Neural progenitor cell (in vitro differentiated cells): Measurements from ENCODE around the gene PIK3R6.

Experiments used
- EZH2 ChIP-seq: fragments of 200-600 bp; sonication (generic); IDR thresholded peaks from 2 replicates; pipeline ENCODE4 v1.6.1; 2017; ENCODE audit warnings: antibody characterized with exemption, mild to moderate bottlenecking, moderate library complexity
- EZH2phosphoT487 ChIP-seq: fragments of 200-600 bp; sonication (generic); IDR thresholded peaks from 2 replicates; pipeline ENCODE4 v1.6.1; 2017; ENCODE audit warnings: antibody characterized with exemption
- TF ChIP-seq, protein P1 (sequence below): fragments of 200-600 bp; sonication (generic); IDR thresholded peaks from 2 replicates; pipeline ENCODE4 v1.5.1; 2017; ENCODE audit warnings: antibody characterized with exemption, mild to moderate bottlenecking

DNA sequence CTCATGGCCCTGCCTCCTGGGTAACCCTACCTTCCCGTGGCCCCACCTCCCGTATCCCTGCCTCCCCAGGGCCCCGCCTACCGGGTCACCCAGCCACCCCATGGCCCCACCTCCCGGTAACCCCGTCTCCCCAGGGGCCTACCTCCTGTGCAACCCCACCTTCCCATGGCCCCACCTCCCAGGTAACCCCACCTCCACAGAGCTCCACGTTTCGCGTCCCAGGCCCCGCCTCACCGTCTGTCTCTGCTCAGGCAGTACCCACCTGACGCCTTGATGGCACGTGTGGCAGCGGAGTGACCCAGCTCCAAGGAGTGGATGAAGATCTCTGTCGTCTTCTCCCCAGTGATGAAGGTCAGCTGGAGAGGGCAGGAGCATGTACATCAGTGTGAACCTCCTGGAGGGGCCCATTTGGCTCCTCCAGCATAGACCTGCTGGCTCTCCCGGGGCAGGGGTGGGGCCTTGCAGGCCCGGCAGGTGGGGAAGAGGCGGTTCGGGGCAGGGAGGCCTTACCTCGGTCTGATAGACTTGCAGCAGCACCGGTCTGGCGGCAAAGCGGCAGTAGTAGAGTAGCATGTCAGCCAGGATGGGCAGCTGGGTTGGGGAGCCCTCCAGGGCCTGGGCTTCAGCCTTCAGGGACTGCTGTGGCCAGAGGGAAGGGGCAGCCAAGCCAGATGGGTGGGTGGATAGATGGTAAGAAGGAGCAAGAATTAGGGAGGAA lies 18.7 kb upstream of the PIK3R6 start:
- TF ChIP-seq EZH2phosphoT487 (no peak), EZH2 (no peak)
- TF ChIP-seq, protein P1, sequence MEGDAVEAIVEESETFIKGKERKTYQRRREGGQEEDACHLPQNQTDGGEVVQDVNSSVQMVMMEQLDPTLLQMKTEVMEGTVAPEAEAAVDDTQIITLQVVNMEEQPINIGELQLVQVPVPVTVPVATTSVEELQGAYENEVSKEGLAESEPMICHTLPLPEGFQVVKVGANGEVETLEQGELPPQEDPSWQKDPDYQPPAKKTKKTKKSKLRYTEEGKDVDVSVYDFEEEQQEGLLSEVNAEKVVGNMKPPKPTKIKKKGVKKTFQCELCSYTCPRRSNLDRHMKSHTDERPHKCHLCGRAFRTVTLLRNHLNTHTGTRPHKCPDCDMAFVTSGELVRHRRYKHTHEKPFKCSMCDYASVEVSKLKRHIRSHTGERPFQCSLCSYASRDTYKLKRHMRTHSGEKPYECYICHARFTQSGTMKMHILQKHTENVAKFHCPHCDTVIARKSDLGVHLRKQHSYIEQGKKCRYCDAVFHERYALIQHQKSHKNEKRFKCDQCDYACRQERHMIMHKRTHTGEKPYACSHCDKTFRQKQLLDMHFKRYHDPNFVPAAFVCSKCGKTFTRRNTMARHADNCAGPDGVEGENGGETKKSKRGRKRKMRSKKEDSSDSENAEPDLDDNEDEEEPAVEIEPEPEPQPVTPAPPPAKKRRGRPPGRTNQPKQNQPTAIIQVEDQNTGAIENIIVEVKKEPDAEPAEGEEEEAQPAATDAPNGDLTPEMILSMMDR: no peak
